ENCODE measurements around the gene SPSB1. TPM values are rescaled to one million over a fixed set of nuclear protein-coding genes. Genes with fewer than 3 reads are reported as not detected.

Gene SPSB1
- total and polyA plus RNA-seq, 2 of the 4 experiments (the other 2 are of a cell fraction) = 16.7 to 19.8 TPM

DNA sequence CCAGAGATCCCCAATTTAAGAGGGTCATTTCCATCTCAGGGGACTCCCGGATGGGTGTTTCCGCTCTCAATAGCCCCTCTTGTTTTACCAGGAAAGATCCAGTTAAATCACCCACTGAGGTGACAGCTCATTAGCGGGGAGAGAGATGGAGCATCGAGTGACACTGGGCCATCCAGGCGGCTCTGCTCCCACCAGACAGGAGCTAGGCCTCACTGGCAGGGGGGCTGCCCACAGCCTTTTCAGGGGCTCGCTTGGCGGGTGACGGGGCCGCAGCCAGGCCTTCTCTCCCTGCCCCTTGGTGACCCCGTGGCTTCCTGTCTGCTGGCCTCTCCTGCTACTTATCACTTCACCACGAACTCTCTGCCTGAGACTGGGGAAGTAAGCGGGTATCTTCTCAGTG, 26.7 kb upstream of the SPSB1 start:
- Histone ChIP-seq H3K56ac (ENCODE audit: extremely low read depth, insufficient read depth, low read length) (no peak overlapping the region), H3K27me3 (ENCODE audit: control insufficient read depth, insufficient read depth, low read length) (no peaks in the 10 kb centered on the region), H3K14ac (replicated peaks; ENCODE audit: low read depth, low read length) (no peak overlapping the region), H3K4me2 (ENCODE audit: low read depth, low read length) (no peak overlapping the region), H2BK120ac (ENCODE audit: low read depth, low read length) (no peak overlapping the region), H2AK5ac (ENCODE audit: low read depth, low read length) (no peak overlapping the region), H3K36me3 (ENCODE audit: control insufficient read depth, insufficient read depth, low read length) (peaks cover 36% of the 10 kb centered on the region; the same call in 1 of the 2 replicates), H2BK15ac (ENCODE audit: low read depth, low read length) (no peak overlapping the region), H2AFZ (replicated peaks; ENCODE audit: low read length, poor library complexity) (no peak overlapping the region), H2AK9ac (replicated peaks; ENCODE audit: low read depth, low read length, poor library complexity) (no peak overlapping the region), H3K23ac (ENCODE audit: low read depth, low read length) (no peak overlapping the region), H4K91ac (ENCODE audit: insufficient read depth, low read depth, low read length) (no peak overlapping the region), H3K18ac (ENCODE audit: low read depth, low read length) (no peak overlapping the region), H3K9me3 (ENCODE audit: control insufficient read depth, insufficient read depth, low read length) (no peaks in the 10 kb centered on the region), H3K4ac (ENCODE audit: low read depth, low read length) (no peak overlapping the region), H3K4me1 (ENCODE audit: control insufficient read depth, insufficient read depth, low read length) (peaks cover 6% of the 10 kb centered on the region), H3K9me1 (ENCODE audit: insufficient read depth, low read length) (no peaks in the 10 kb centered on the region; the same call in 1 of the 2 replicates), H3K4me3 (ENCODE audit: insufficient read depth, low read depth, low read length) (no peak overlapping the region), H2BK5ac (ENCODE audit: low read depth, low read length, poor library complexity, severe bottlenecking) (no peak overlapping the region), H3K27ac (ENCODE audit: insufficient read depth, low read length) (no peak overlapping the region), H3K79me1 (ENCODE audit: low read depth in 1 of 2, low read length in 2 of 2) (peaks cover 0 to 16% of the 10 kb centered on the region in 2 experiments; a peak in 2 of 4 replicates), H4K5ac (ENCODE audit: low read depth, low read length) (no peak overlapping the region), H2BK20ac (ENCODE audit: low read depth, low read length) (no peak overlapping the region), H4K20me1 (ENCODE audit: insufficient read depth, low read length) (no peaks in the 10 kb centered on the region), H4K8ac (ENCODE audit: low read depth in 2 of 2, low read length in 2 of 2) (no peak overlapping the region), H3K9ac (ENCODE audit: low read depth, low read length) (no peak overlapping the region)
- no peak for TF ChIP-seq USF2 (IDR thresholded peaks at IDR 0.05; ENCODE audit: low read depth, low read length)
- TF ChIP-seq, protein P1, sequence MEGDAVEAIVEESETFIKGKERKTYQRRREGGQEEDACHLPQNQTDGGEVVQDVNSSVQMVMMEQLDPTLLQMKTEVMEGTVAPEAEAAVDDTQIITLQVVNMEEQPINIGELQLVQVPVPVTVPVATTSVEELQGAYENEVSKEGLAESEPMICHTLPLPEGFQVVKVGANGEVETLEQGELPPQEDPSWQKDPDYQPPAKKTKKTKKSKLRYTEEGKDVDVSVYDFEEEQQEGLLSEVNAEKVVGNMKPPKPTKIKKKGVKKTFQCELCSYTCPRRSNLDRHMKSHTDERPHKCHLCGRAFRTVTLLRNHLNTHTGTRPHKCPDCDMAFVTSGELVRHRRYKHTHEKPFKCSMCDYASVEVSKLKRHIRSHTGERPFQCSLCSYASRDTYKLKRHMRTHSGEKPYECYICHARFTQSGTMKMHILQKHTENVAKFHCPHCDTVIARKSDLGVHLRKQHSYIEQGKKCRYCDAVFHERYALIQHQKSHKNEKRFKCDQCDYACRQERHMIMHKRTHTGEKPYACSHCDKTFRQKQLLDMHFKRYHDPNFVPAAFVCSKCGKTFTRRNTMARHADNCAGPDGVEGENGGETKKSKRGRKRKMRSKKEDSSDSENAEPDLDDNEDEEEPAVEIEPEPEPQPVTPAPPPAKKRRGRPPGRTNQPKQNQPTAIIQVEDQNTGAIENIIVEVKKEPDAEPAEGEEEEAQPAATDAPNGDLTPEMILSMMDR (conservative IDR thresholded peaks at IDR 0.05; ENCODE audit: low read depth, low read length) = no peak
- no peak for TF ChIP-seq BHLHE40 (IDR thresholded peaks at IDR 0.05; ENCODE audit: low read depth, low read length)
- no peak for TF ChIP-seq CHD1 (IDR thresholded peaks at IDR 0.05; ENCODE audit: low read depth, low read length)
- no peak for TF ChIP-seq RCOR1 (IDR thresholded peaks at IDR 0.05; ENCODE audit: insufficient replicate concordance, low read length)
- no peak for TF ChIP-seq POLR2A (IDR thresholded peaks at IDR 0.05; ENCODE audit: low read depth, low read length)
- TF ChIP-seq RAD21 (IDR thresholded peaks at IDR 0.05; ENCODE audit: low read length) = no peak
- no peak for TF ChIP-seq MAFK (IDR thresholded peaks at IDR 0.05; ENCODE audit: low read depth, low read length)
- no peak for TF ChIP-seq SMC3 (IDR thresholded peaks at IDR 0.05; ENCODE audit: low read depth, low read length)
- no peak for TF ChIP-seq ELK1 (IDR thresholded peaks at IDR 0.05; ENCODE audit: borderline replicate concordance, low read depth, low read length)
- TF ChIP-seq FOS (IDR thresholded peaks at IDR 0.05; ENCODE audit: low read depth, low read length) = no peak
- no peak for TF ChIP-seq RFX5 (IDR thresholded peaks at IDR 0.05; ENCODE audit: low read depth, low read length)
- TF ChIP-seq MXI1 (IDR thresholded peaks at IDR 0.05; ENCODE audit: borderline replicate concordance, low read depth, low read length) = no peak
- TF ChIP-seq NFE2L2 (IDR thresholded peaks at IDR 0.05; ENCODE audit: low read depth, low read length) = no peak
- TF ChIP-seq MAZ (IDR thresholded peaks at IDR 0.05; ENCODE audit: borderline replicate concordance, low read depth, low read length) = no peak
- TF ChIP-seq CEBPB (IDR thresholded peaks at IDR 0.05; ENCODE audit: low read depth, low read length) = no peak
- ATAC-seq (ENCODE audit: low read depth) (no peak), DNase-seq (no peak)
- 53% methylated on average over 2 of the region's 12 CpGs; no CpG with 5 or more reads in 1 of the 2 experiments for WGBS, 2 experiments (ENCODE audit: extremely low coverage in 2 of 2, insufficient read length in 1 of 2)
- intact Hi-C loops (cut with micrococcal nuclease) (loop anchor here (5.0 kb wide), 1 partner anchor 154 kb away; no protein-coding TSS in a partner anchor), dilution Hi-C loops (cut with HindIII; ENCODE audit: low sequenced_read_pairs, unreplicated experiment) (no loop called here), in situ Hi-C loops (cut with MboI; ENCODE audit: low sequenced_read_pairs) (no loop called here)
- CTCF ChIA-PET = interaction anchor here (1.2 to 1.4 kb wide), 3 partner anchors 9 to 291 kb away, joined by 3 to 6 read pairs (median 4); no protein-coding TSS in a partner anchor
- no TSS peak for BruUV-seq (replicated peaks)
- POLR2A ChIA-PET (ENCODE audit: unreplicated experiment) = no interaction called here

All from IMR-90 (cell line).